Progenitor cell of endocrine pancreas (in vitro differentiated cells): ENCODE measurements around the gene MRPL10. TPM values are rescaled to one million over a fixed set of nuclear protein-coding genes. Genes with fewer than 3 reads are reported as not detected.
A peak's percentile ranks its signal among the peaks of the same experiment; 100 is the strongest.

Experiments used
- DNase-seq: peaks from one replicate; pipeline ENCODE4 v3.0.0; 2021; ENCODE audit warnings: low spot score; ENCODE audit not compliant: unreplicated experiment
- H3K27ac Mint-ChIP-seq: 2 replicates; pipeline ENCODE4 v1.8.0; 2021; ENCODE audit warnings: mild to moderate bottlenecking, moderate library complexity, mixed read lengths
- H3K27me3 Mint-ChIP-seq: 2 replicates; pipeline ENCODE4 v1.8.0; 2021; ENCODE audit warnings: mixed read lengths
- H3K36me3 Mint-ChIP-seq: 2 replicates; pipeline ENCODE4 v1.8.0; 2022; ENCODE audit warnings: mixed read lengths; ENCODE audit not compliant: insufficient read depth
- H3K4me1 Mint-ChIP-seq: 2 replicates; pipeline ENCODE4 v1.8.0; 2021; ENCODE audit warnings: low read depth, mixed read lengths
- H3K4me3 Mint-ChIP-seq: 2 replicates; pipeline ENCODE4 v1.8.0; 2021; ENCODE audit warnings: low read depth, mild to moderate bottlenecking, moderate library complexity, mixed read lengths
- H3K9me3 Mint-ChIP-seq: 2 replicates; pipeline ENCODE4 v1.8.0; 2021; ENCODE audit warnings: low read depth, mixed read lengths
- total RNA-seq: library from RNA; stranded (reverse); gene quantifications from 2 replicates; pipeline ENCODE4 v1.2.1, GENCODE V29; 2021
- TF ChIP-seq, protein P1 (sequence below): fragments of 200-600 bp; sonication (generic); IDR thresholded peaks from one replicate; pipeline ENCODE4 v1.5.0; 2021; ENCODE audit warnings: antibody characterized with exemption, mild to moderate bottlenecking; ENCODE audit not compliant: unreplicated experiment

Gene MRPL10
- total RNA-seq, 1 donor from 2014 or later = 41.1 TPM

DNA sequence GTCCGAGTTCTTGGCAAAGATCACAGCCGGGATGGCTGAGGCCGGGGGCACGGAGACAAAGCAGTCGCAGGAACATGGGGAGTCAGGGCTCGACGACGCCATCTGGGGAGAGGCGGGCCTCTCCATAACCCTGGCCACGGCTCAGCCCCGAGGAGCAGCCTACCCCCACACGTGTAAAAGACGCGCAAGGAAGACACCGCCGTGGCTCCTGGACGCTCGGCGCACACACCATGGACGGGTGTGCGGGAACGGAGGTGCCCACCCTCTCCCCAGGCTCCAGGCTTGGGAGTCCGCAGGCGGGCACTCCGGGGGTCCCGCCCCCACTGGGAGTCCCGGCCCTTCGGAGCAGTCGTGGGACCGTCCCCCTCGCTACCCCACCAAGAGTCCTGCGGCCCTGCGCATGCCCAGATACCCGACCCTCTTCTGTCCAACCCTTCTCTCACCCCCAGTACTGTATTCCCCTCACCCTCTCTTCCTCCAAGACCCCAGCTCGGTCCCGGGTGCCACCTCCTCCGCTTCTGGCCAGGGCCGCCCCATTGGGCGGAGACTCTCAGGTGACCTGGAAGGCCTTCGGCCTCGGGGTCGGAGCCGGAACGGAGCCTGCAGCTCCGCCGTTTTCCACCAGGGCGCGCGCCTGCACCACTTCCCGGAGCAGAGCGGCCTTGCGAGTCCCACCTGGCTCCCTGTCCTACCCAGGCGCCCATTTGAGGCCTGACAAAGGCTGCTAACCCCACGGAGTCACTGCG is 9.6 kb upstream of the MRPL10 start, which contains the start of gene SCRN2:
Gene SCRN2 (minus strand): TSS at position 532 of the 746 bp plus-strand sequence. CDS start 430 bp downstream, at position 102.
- Mint-ChIP-seq H3K4me1 (peaks cover 20% of the 10 kb centered on the region), H3K27me3 (peaks cover 12% of the 10 kb centered on the region), H3K36me3 (peaks cover 3% of the 10 kb centered on the region), H3K4me3 (peak within 1 kb of the TSS; percentile 94), H3K9me3 (no peaks in the 10 kb centered on the region), H3K27ac (peak within 1 kb of the TSS; percentile 97)
- DNase-seq = peak; percentile 97
- TF ChIP-seq, protein P1, sequence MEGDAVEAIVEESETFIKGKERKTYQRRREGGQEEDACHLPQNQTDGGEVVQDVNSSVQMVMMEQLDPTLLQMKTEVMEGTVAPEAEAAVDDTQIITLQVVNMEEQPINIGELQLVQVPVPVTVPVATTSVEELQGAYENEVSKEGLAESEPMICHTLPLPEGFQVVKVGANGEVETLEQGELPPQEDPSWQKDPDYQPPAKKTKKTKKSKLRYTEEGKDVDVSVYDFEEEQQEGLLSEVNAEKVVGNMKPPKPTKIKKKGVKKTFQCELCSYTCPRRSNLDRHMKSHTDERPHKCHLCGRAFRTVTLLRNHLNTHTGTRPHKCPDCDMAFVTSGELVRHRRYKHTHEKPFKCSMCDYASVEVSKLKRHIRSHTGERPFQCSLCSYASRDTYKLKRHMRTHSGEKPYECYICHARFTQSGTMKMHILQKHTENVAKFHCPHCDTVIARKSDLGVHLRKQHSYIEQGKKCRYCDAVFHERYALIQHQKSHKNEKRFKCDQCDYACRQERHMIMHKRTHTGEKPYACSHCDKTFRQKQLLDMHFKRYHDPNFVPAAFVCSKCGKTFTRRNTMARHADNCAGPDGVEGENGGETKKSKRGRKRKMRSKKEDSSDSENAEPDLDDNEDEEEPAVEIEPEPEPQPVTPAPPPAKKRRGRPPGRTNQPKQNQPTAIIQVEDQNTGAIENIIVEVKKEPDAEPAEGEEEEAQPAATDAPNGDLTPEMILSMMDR = peak; percentile 91

DNA sequence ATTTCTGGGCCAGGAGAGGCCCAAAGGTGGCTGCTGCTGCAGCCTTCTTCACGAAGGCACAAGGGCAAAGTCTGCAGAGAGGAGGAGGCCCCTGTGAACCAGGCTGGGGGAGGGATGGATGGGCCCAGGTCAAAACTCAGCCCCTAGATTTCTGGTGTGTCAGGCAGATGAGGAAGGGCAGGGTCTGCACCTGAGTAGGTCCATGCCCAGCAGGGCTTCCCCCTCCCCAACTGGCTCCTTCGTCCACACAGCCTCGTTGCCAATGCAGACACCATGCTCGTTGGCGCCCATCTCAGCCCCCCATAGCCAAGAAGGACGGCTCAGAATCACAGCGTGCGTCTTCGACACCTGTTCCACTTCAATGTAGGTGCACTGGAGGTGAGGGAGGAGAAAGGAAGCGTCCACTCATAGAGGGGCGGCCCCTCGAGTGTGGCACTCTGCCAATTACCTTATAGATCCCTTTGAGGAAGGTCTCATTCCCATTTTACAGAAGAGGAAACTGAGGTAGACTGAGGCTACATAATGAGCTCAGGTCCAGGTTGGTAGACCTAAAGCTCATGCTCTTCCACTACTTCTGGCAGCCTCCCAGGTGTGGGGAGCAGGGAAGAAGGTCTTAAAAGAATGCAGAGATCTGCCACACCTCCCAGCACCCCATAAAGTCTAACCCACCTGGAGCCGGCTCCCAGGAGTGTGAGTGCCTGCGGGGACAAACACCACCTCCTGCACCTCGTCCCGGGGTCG is 8.8 kb upstream of the MRPL10 start:
- TF ChIP-seq, protein P1 = no peak
- peak overlapping the region; percentile 62 for H3K27ac Mint-ChIP-seq

DNA sequence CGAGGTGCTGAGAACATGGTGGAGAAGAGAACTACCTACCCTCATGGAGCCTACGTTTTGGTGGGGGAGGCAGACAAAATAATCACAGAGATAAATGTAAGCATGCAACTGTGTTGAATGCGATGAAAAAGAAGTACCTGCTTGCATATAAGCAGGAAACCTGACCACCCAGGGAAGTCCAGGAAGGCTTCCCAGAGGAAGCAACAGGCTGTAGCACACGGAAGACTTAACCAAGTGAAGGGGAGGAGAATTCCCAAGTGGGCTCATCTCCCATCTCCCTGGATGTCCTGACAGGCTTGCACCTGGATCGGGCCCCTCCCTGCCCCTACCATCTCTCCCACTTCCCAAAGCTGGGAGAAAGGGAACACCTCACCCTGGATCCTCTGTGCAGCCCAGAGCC is 7.7 kb upstream of the MRPL10 start:
- no peaks in the 10 kb centered on the region for H3K27me3 Mint-ChIP-seq
- H3K27ac Mint-ChIP-seq = no peak overlapping the region
- no peak for DNase-seq
- peak overlapping the region; percentile 94 for H3K4me3 Mint-ChIP-seq
- H3K4me1 Mint-ChIP-seq = peaks cover 20% of the 10 kb centered on the region
- TF ChIP-seq, protein P1 = no peak
- H3K9me3 Mint-ChIP-seq = no peaks in the 10 kb centered on the region
- H3K36me3 Mint-ChIP-seq = peaks cover 3% of the 10 kb centered on the region

More for the DNA sequence above, 8.8 kb upstream of the MRPL10 start:
- Mint-ChIP-seq H3K4me3 (peak overlapping the region; percentile 94), H3K4me1 (peaks cover 20% of the 10 kb centered on the region), H3K9me3 (no peaks in the 10 kb centered on the region), H3K36me3 (peaks cover 3% of the 10 kb centered on the region), H3K27me3 (peaks cover 6% of the 10 kb centered on the region)
- no peak for DNase-seq

DNA sequence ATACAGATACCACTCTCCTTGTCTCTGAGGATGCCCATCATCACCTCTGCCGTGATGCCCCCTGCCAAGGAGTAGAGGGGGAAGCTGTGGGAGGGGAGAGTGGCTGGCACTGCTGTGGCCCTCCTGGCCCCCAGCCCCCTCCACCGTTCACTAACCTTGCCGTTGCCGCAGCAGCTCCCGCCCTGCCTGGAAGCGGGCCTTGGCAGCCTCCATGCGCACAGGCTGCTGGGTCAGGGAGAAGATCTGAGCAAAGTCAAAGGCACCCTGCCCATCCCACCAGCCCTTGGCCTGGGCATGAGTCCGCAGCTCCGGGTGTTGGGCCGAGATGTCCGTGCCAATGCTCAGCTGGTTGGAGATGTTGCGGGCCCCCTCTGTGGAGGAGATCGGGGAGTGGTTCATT is 7.3 kb upstream of the MRPL10 start:
- H3K4me3 Mint-ChIP-seq = peak overlapping the region; percentile 33
- no peak overlapping the region for H3K27ac Mint-ChIP-seq
- H3K9me3 Mint-ChIP-seq = no peaks in the 10 kb centered on the region
- peaks cover 3% of the 10 kb centered on the region for H3K36me3 Mint-ChIP-seq
- TF ChIP-seq, protein P1 = no peak
- no peak for DNase-seq
- H3K4me1 Mint-ChIP-seq = peaks cover 20% of the 10 kb centered on the region
- H3K27me3 Mint-ChIP-seq = no peaks in the 10 kb centered on the region

- no peak overlapping the region for H3K4me3 Mint-ChIP-seq
- H3K27ac Mint-ChIP-seq = no peak overlapping the region
- no peaks in the 10 kb centered on the region for H3K27me3 Mint-ChIP-seq
- TF ChIP-seq, protein P1 = no peak
- H3K4me1 Mint-ChIP-seq = peaks cover 15% of the 10 kb centered on the region
- peaks cover 3% of the 10 kb centered on the region for H3K36me3 Mint-ChIP-seq
- H3K9me3 Mint-ChIP-seq = no peaks in the 10 kb centered on the region
- no peak for DNase-seq
These were observed 6.2 kb upstream of the MRPL10 start for GRCh38 chr17:47837401-47838039.
